ENCODE measurements around the gene LRFN5. TPM values are rescaled to one million over a fixed set of nuclear protein-coding genes. Genes with fewer than 3 reads are reported as not detected.

LRFN5 gene
- total RNA-seq, 1 experiment from 2014 or later = 1.3 TPM

- H3K4me2 ChIP-seq (ENCODE audit: insufficient read depth, insufficient read length, low read length) = no peak overlapping the region
- no peaks in the 10 kb centered on the region for H3K4me1 ChIP-seq (ENCODE audit: insufficient read depth, low read length)
- no peak overlapping the region for H3K18ac ChIP-seq (ENCODE audit: insufficient read length, low read depth, low read length)
- WGBS (ENCODE audit: extremely low coverage, insufficient read length, low lambda C conversion rate) = no CpG with 5 or more reads among the region's 3 CpGs
- no peak overlapping the region for H2BK20ac ChIP-seq (ENCODE audit: low read depth, low read length, poor library complexity, severe bottlenecking)
- Mint-ChIP-seq H3K36me3 (ENCODE audit: insufficient read depth in 1 of 3, low read depth in 3 of 3) (no peaks in the 10 kb centered on the region; a peak in 1 of 7 replicates), H3K9me3 (peaks cover 0 to 7% of the 10 kb centered on the region in 2 experiments; a peak in 1 of 5 replicates), H3K4me1 (no peaks in the 10 kb centered on the region), H3K27ac (no peak overlapping the region), H3K27me3 (ENCODE audit: low read depth) (no peaks in the 10 kb centered on the region), H3K4me3 (no peak overlapping the region)
- no peak overlapping the region for H3K27ac ChIP-seq (ENCODE audit: insufficient read length, low read depth, low read length)
- TF ChIP-seq CTCF (conservative IDR thresholded peaks at IDR 0.05) = no peak
- no peak overlapping the region for H2BK12ac ChIP-seq (ENCODE audit: insufficient read length, low read depth, low read length)
- H3K14ac ChIP-seq (ENCODE audit: insufficient read depth, low read length) = no peak overlapping the region
- no peak overlapping the region for H2BK120ac ChIP-seq (ENCODE audit: low read depth, low read length, poor library complexity, severe bottlenecking)
- H3K4ac ChIP-seq (ENCODE audit: low read depth, low read length) = no peak overlapping the region
- H3K79me2 ChIP-seq (ENCODE audit: insufficient read depth, low read length) = no peaks in the 10 kb centered on the region
- DNase-seq = no peak
- H2BK5ac ChIP-seq (ENCODE audit: insufficient read length, low read length) = no peak overlapping the region
- H2AFZ ChIP-seq (ENCODE audit: low read length) = no peak overlapping the region
- no peak overlapping the region for H3T11ph ChIP-seq (ENCODE audit: low read length)
- H2AK5ac ChIP-seq (ENCODE audit: insufficient read length, low read length) = no peak overlapping the region
- H2BK15ac ChIP-seq (ENCODE audit: low read depth, low read length) = no peak overlapping the region
- H3K56ac ChIP-seq (ENCODE audit: insufficient read length, low read depth, low read length) = no peak overlapping the region
- H3K9me3 ChIP-seq (ENCODE audit: control insufficient read depth, low read depth, low read length) = no peaks in the 10 kb centered on the region
- no peak overlapping the region for H4K91ac ChIP-seq (ENCODE audit: insufficient read length, low read depth, low read length)
- no peak overlapping the region for H4K8ac ChIP-seq (replicated peaks; ENCODE audit: insufficient read length, low read depth, low read length)
- no peaks in the 10 kb centered on the region for H3K23me2 ChIP-seq (ENCODE audit: insufficient read length, low read depth, low read length, poor library complexity, severe bottlenecking)
- H3K23ac ChIP-seq (ENCODE audit: insufficient read length, low read depth, low read length) = no peak overlapping the region
- no peak overlapping the region for H3K9ac ChIP-seq (ENCODE audit: extremely low read depth, insufficient read length, low read length)
- H3K79me1 ChIP-seq (ENCODE audit: insufficient read depth, low read depth, low read length, poor library complexity, severe bottlenecking) = no peaks in the 10 kb centered on the region
- H3K27me3 ChIP-seq (ENCODE audit: insufficient read depth, low read length) = no peaks in the 10 kb centered on the region
- no peak overlapping the region for H4K5ac ChIP-seq (ENCODE audit: insufficient read length, low read depth, low read length)
- no peaks in the 10 kb centered on the region for H4K20me1 ChIP-seq (ENCODE audit: control insufficient read depth, insufficient read depth, insufficient read length)
Observed at GRCh38 chr14:41662780-41663472, 56.2 kb downstream of the LRFN5 start.
